Naive thymus-derived CD4-positive, alpha-beta T cell (primary cell): Measurements from ENCODE around the gene TNPO3. TPM values are rescaled to one million over a fixed set of nuclear protein-coding genes. Genes with fewer than 3 reads are reported as not detected.

Experiments
- ATAC-seq: fragments of 150-1000 bp; cut with Tn5 transposase; 2 replicates; pipeline ENCODE4 v1.10.0; 2021; ENCODE audit warnings: mild to moderate bottlenecking, moderate library complexity
- CTCF ChIA-PET: fragments of 350-600 bp; sonication (Branson Sonifier 250); formaldehyde crosslinking; loops from one replicate; lab custom pipeline; 2021; ENCODE audit warnings: antibody characterized with exemption; lab: Charles Lee
- POLR2A ChIA-PET: fragments of 350-600 bp; sonication (Branson Sonifier 250); formaldehyde crosslinking; loops from one replicate; lab custom pipeline; 2021; ENCODE audit warnings: antibody characterized with exemption, inconsistent platforms; lab: Charles Lee
- DNase-seq, 9 donors: peaks; one replicate each; pipeline versions ENCODE4 v3.0.0 to v3.0.0-alpha.2; 2020 to 2022; ENCODE audit warnings: mixed read lengths in 1 of 9
- H3K27ac ChIP-seq: one replicate; pipeline ENCODE4 v1.7.0; 2013; ENCODE audit warnings: mild to moderate bottlenecking, low read depth, low read length, moderate library complexity
- H3K27me3 ChIP-seq, 2 donors: one replicate each; pipeline ENCODE4 v1.7.0; 2013; ENCODE audit warnings: low read length in 2 of 2, mild to moderate bottlenecking in 2 of 2, moderate library complexity in 2 of 2; ENCODE audit not compliant: control insufficient read depth in 2 of 2, insufficient read depth in 2 of 2
- H3K36me3 ChIP-seq, 3 experiments: 1 replicate in 2 of 3; 2 replicates in 1 of 3; pipeline ENCODE4 v1.7.0; 2013; ENCODE audit warnings: low read length in 3 of 3, mild to moderate bottlenecking in 3 of 3, moderate library complexity in 1 of 3; ENCODE audit not compliant: insufficient read depth in 3 of 3, control insufficient read depth in 2 of 3
- H3K4me1 ChIP-seq, 2 donors: one replicate each; pipeline ENCODE4 v1.7.0; 2013; ENCODE audit warnings: low read length in 2 of 2, mild to moderate bottlenecking in 2 of 2, moderate library complexity in 1 of 2; ENCODE audit not compliant: control insufficient read depth in 2 of 2, insufficient read depth in 2 of 2
- H3K4me3 ChIP-seq: 2 replicates; pipeline ENCODE4 v1.7.0; 2013; ENCODE audit warnings: mild to moderate bottlenecking, low read length
- H3K9me3 ChIP-seq, 3 experiments: 1 replicate in 2 of 3; 2 replicates in 1 of 3; pipeline ENCODE4 v1.7.0; 2013; ENCODE audit warnings: low read length in 3 of 3; ENCODE audit not compliant: control insufficient read depth in 2 of 3
- H3K27ac Mint-ChIP-seq, 9 donors: one replicate each; pipeline ENCODE4 v1.8.0; 2020 to 2022; ENCODE audit warnings: mixed read lengths in 9 of 9, mild to moderate bottlenecking in 8 of 9, moderate library complexity in 5 of 9, inconsistent platforms in 2 of 9
- H3K27me3 Mint-ChIP-seq, 5 donors: one replicate each; pipeline ENCODE4 v1.8.0; 2021 to 2022; ENCODE audit warnings: mixed read lengths in 5 of 5, mild to moderate bottlenecking in 1 of 5
- H3K36me3 Mint-ChIP-seq, 5 donors: one replicate each; pipeline ENCODE4 v1.8.0; 2020 to 2022; ENCODE audit warnings: mixed read lengths in 5 of 5, mild to moderate bottlenecking in 3 of 5, inconsistent platforms in 1 of 5
- H3K4me1 Mint-ChIP-seq, 7 donors: one replicate each; pipeline ENCODE4 v1.8.0; 2020 to 2022; ENCODE audit warnings: mixed read lengths in 7 of 7, mild to moderate bottlenecking in 3 of 7, inconsistent platforms in 1 of 7
- H3K4me3 Mint-ChIP-seq, 10 donors: one replicate each; pipeline ENCODE4 v1.8.0; 2020 to 2022; ENCODE audit warnings: mild to moderate bottlenecking in 10 of 10, mixed read lengths in 10 of 10, moderate library complexity in 6 of 10, inconsistent platforms in 2 of 10
- H3K9me3 Mint-ChIP-seq, 11 donors: one replicate each; pipeline ENCODE4 v1.8.0; 2020 to 2022; ENCODE audit warnings: mixed read lengths in 11 of 11, mild to moderate bottlenecking in 4 of 11, inconsistent platforms in 1 of 11, moderate library complexity in 1 of 11
- intact Hi-C, 2 donors: fragments of 100-400 bp; cut with micrococcal nuclease; formaldehyde crosslinking; loops; one replicate each; pipeline ENCODE4 v1.15.1; 2023
- polyA plus RNA-seq, 2 donors: library from polyadenylated mRNA; unstranded; fragments of 300-500 nt; fragmentation: Illumina TruSeq; gene quantifications; one replicate each; pipeline ENCODE4 v1.2.3, GENCODE V29; 2021
- total RNA-seq, 6 experiments: library from RNA in 5 of 6; stranded (reverse) in 5 of 6; gene quantifications; 1 replicate in 5 of 6; 2 replicates in 1 of 6; pipeline ENCODE4 v1.2.3 and lab custom pipeline; 2021 to 2026

TNPO3 gene
- total and polyA plus RNA-seq, 7 experiments from 2014 or later, result 28.6 to 40.6 (median 37.7) TPM

- H3K9me3 Mint-ChIP-seq, result no peaks in the 10 kb centered on the region
- H3K27ac Mint-ChIP-seq, result peak overlapping the region in 1 of 9 donors; percentile 42
- H3K4me3 Mint-ChIP-seq, result no peak overlapping the region
- Histone ChIP-seq H3K27ac (no peak overlapping the region), H3K9me3 (no peaks in the 10 kb centered on the region), H3K4me1 (no peaks in the 10 kb centered on the region), H3K27me3 (no peaks in the 10 kb centered on the region), H3K4me3 (no peak overlapping the region), H3K36me3 (peaks cover 6 to 31% (median 9%) of the 10 kb centered on the region in 3 experiments)
- DNase-seq (no peak), ATAC-seq (no peak)
- H3K36me3 Mint-ChIP-seq, result peaks cover 7 to 40% (median 20%) of the 10 kb centered on the region in 5 donors
- intact Hi-C loops, result loop anchor here in 1 of 2 donors (10.0 kb wide), 1 partner anchor 77 kb away; no protein-coding TSS in a partner anchor
- ChIA-PET CTCF (no interaction called here), POLR2A (interaction anchor here (1.0 kb wide), 1 partner anchor 9 kb away, joined by 3 read pairs; no protein-coding TSS in a partner anchor)
- H3K4me1 Mint-ChIP-seq, result peaks cover 7 to 44% (median 23%) of the 10 kb centered on the region in 7 donors
- no peaks in the 10 kb centered on the region for H3K27me3 Mint-ChIP-seq
These were observed 36.9 kb downstream of the TNPO3 start for GRCh38 chr7:129017933-129018538.

- no peak for DNase-seq
- intact Hi-C loops, result loop anchor here in 1 of 2 donors (10.0 kb wide), 1 partner anchor 78 kb away; no protein-coding TSS in a partner anchor
- ChIA-PET CTCF (no interaction called here), POLR2A (no interaction called here)
- Histone ChIP-seq H3K27ac (no peak overlapping the region), H3K9me3 (no peaks in the 10 kb centered on the region), H3K4me3 (no peak overlapping the region), H3K36me3 (peaks cover 6 to 36% (median 9%) of the 10 kb centered on the region in 3 experiments), H3K27me3 (no peaks in the 10 kb centered on the region), H3K4me1 (no peaks in the 10 kb centered on the region)
- Mint-ChIP-seq H3K4me3 (no peak overlapping the region), H3K9me3 (no peaks in the 10 kb centered on the region), H3K4me1 (peaks cover 5 to 41% (median 18%) of the 10 kb centered on the region in 7 donors), H3K27me3 (no peaks in the 10 kb centered on the region), H3K36me3 (peaks cover 7 to 41% (median 20%) of the 10 kb centered on the region in 5 donors), H3K27ac (no peak overlapping the region)
- no peak for ATAC-seq
These were observed 37.6 kb downstream of the TNPO3 start for GRCh38 chr7:129017264-129017663.

GRCh38 chr7:129014501-129015101, 40.3 kb downstream of the TNPO3 start:
- H3K27me3 ChIP-seq, result no peaks in the 10 kb centered on the region
- Mint-ChIP-seq H3K27ac (no peak overlapping the region), H3K4me1 (peaks cover 2 to 33% (median 12%) of the 10 kb centered on the region in 7 donors), H3K4me3 (no peak overlapping the region), H3K27me3 (no peaks in the 10 kb centered on the region), H3K9me3 (no peaks in the 10 kb centered on the region), H3K36me3 (peaks cover 7 to 46% (median 20%) of the 10 kb centered on the region in 5 donors)
- ATAC-seq (peak; percentile 48), DNase-seq (no peak)
- no peaks in the 10 kb centered on the region for H3K9me3 ChIP-seq
- H3K27ac ChIP-seq, result no peak overlapping the region
- no peak overlapping the region for H3K4me3 ChIP-seq
- intact Hi-C loops, result loop anchor here (5.0 to 10.0 kb wide), 2 partner anchors 78 to 80 kb away; no protein-coding TSS in a partner anchor
- peaks cover 16 to 50% (median 17%) of the 10 kb centered on the region in 3 experiments for H3K36me3 ChIP-seq
- CTCF ChIA-PET, result no interaction called here
- POLR2A ChIA-PET, result no interaction called here
- no peaks in the 10 kb centered on the region for H3K4me1 ChIP-seq

- no peak overlapping the region for H3K27ac ChIP-seq
- peaks cover 12 to 47% (median 23%) of the 10 kb centered on the region in 5 donors for H3K36me3 Mint-ChIP-seq
These were observed 41.7 kb downstream of the TNPO3 start for GRCh38 chr7:129013048-129013724.

GRCh38 chr7:129012641-129013040, 42.3 kb downstream of the TNPO3 start:
- no peak for DNase-seq
- no peaks in the 10 kb centered on the region for H3K9me3 ChIP-seq
- Mint-ChIP-seq H3K36me3 (peaks cover 12 to 44% (median 25%) of the 10 kb centered on the region in 5 donors), H3K9me3 (no peaks in the 10 kb centered on the region), H3K4me1 (peaks cover 11 to 28% (median 15%) of the 10 kb centered on the region in 7 donors), H3K4me3 (no peak overlapping the region), H3K27me3 (no peaks in the 10 kb centered on the region), H3K27ac (no peak overlapping the region)
- ATAC-seq, result no peak
- H3K36me3 ChIP-seq, result peaks cover 16 to 56% (median 17%) of the 10 kb centered on the region in 3 experiments
- POLR2A ChIA-PET, result interaction anchor here (0.6 kb wide), 1 partner anchor 13 kb away, joined by 3 read pairs; no protein-coding TSS in a partner anchor
- CTCF ChIA-PET, result no interaction called here
- H3K4me3 ChIP-seq, result no peak overlapping the region
- H3K27ac ChIP-seq, result no peak overlapping the region
- no peaks in the 10 kb centered on the region for H3K4me1 ChIP-seq
- intact Hi-C loops, result loop anchor here (5.0 to 10.0 kb wide), 2 partner anchors 80 to 82 kb away; no protein-coding TSS in a partner anchor
- H3K27me3 ChIP-seq, result no peaks in the 10 kb centered on the region

More at GRCh38 chr7:129013048-129013724, 41.7 kb downstream of the TNPO3 start:
- DNase-seq, result no peak
- H3K27ac Mint-ChIP-seq, result no peak overlapping the region
- ATAC-seq, result no peak
- H3K4me3 Mint-ChIP-seq, result no peak overlapping the region
- no peaks in the 10 kb centered on the region for H3K27me3 Mint-ChIP-seq
- no peaks in the 10 kb centered on the region for H3K27me3 ChIP-seq
- intact Hi-C loops, result loop anchor here (5.0 to 10.0 kb wide), 2 partner anchors 79 to 82 kb away; no protein-coding TSS in a partner anchor
- H3K4me1 Mint-ChIP-seq, result peaks cover 12 to 33% (median 15%) of the 10 kb centered on the region in 7 donors
- H3K36me3 ChIP-seq, result peaks cover 16 to 59% (median 17%) of the 10 kb centered on the region in 3 experiments
- CTCF ChIA-PET, result no interaction called here
- H3K9me3 ChIP-seq, result no peaks in the 10 kb centered on the region
- POLR2A ChIA-PET, result interaction anchor here (0.6 kb wide), 2 partner anchors 14 to 442 kb away, joined by 3 read pairs; no protein-coding TSS in a partner anchor
- no peaks in the 10 kb centered on the region for H3K4me1 ChIP-seq
- no peak overlapping the region for H3K4me3 ChIP-seq
- H3K9me3 Mint-ChIP-seq, result no peaks in the 10 kb centered on the region

- Mint-ChIP-seq H3K36me3 (peaks cover 12 to 39% (median 35%) of the 10 kb centered on the region in 5 donors), H3K27ac (peak overlapping the region in 1 of 9 donors; percentile 14), H3K27me3 (no peaks in the 10 kb centered on the region), H3K4me1 (peaks cover 11 to 25% (median 20%) of the 10 kb centered on the region in 7 donors), H3K4me3 (no peak overlapping the region), H3K9me3 (no peaks in the 10 kb centered on the region)
- DNase-seq, result no peak
- Histone ChIP-seq H3K4me1 (no peaks in the 10 kb centered on the region), H3K36me3 (peaks cover 16 to 62% (median 16%) of the 10 kb centered on the region in 3 experiments), H3K4me3 (no peak overlapping the region), H3K9me3 (no peaks in the 10 kb centered on the region), H3K27ac (no peak overlapping the region), H3K27me3 (no peaks in the 10 kb centered on the region)
- intact Hi-C loops, result loop anchor here (5.0 to 10.0 kb wide), 2 partner anchors 82 to 85 kb away; no protein-coding TSS in a partner anchor
- POLR2A ChIA-PET, result interaction anchor here (0.6 to 1.2 kb wide), 2 partner anchors 8 to 10 kb away, joined by 3 read pairs; no protein-coding TSS in a partner anchor
- CTCF ChIA-PET, result no interaction called here
- ATAC-seq, result no peak
These were observed 44.8 kb downstream of the TNPO3 start for GRCh38 chr7:129010075-129010474.
